GM18526 (cell line): ENCODE measurements around the gene CAST.

Source experiments
- POLR2A ChIP-seq: IDR thresholded peaks from 3 replicates; pipeline ENCODE4 v1.6.1; 2011; ENCODE audit not compliant: insufficient read length; ENCODE audit errors: extremely low read depth

The CAST gene

GRCh38 chr5:96743065-96743768, 81.0 kb downstream of the CAST start:
- TF ChIP-seq POLR2A, result no peak

GRCh38 chr5:96743805-96744204, 81.6 kb downstream of the CAST start:
- TF ChIP-seq POLR2A, result no peak

DNA sequence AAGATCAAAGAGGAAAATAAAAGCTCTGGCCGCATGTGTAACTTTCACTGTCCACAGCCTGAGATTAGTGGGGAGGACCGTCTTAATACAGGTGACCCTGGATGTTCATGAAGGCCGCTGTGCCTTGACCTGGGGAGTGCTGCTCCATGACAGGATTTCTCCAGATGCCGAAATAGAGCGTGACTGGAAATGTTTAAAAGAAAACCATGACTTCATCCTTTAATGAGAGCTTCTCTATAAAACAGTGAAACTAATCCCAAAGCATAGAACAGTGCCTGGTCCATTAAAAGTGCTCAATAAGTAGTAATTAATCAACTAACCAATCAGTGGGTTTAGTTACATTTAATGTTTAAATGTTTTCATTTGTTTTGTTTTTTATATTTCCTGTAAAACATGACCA, 82.8 kb downstream of the CAST start:
- TF ChIP-seq POLR2A, result no peak

GRCh38 chr5:96745844-96746531, 83.8 kb downstream of the CAST start:
- TF ChIP-seq POLR2A, result no peak

DNA sequence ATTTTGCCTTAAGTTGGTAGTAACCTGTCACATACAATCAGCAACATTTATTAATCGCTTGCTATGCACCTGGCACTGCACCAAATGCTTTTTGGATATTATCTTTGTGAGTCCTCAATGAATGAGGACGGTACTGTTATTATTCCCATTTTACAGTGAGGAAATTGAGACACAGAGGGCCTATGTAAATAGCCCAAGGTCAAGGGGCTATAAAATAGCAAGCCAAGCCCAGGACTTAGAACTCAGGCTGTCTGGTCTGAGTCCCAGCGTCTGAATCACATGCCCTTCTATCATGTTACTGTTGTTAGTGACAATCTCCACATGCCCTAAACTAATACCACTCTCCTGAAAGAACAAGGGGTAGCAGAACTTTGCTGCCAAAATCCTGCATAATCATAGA, 85.5 kb downstream of the CAST start:
- no peak for TF ChIP-seq POLR2A

DNA sequence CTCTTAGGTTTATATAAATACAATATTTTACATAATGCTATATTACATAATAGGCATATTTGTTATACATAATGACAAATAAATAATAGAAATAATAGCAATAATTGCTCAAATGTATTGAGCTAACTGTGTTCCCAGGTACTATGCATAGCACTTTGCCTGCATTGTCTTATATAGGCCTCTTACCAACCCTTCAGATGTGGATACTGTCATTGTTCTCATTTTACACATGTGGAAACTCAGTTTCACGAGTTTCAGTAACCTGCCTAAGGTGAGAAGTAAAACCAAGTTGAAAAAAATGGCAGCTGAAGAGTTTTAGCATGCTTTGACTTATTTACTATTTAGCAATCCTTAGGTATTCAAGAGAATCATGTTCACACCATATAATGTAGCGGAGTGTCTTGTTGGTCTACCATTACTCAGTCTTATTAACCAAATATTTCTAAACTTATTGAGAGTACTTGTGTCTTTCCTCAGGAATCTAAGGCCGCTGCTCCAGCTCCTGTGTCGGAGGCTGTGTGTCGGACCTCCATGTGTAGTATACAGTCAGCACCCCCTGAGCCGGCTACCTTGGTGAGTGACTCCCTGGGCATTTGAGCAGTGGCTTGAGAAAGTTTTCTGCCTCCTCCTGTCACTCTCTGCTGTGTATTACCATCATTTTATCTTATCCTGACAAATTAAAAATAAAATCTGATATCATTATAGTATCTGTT, 88.1 kb downstream of the CAST start:
- TF ChIP-seq POLR2A, result no peak

DNA sequence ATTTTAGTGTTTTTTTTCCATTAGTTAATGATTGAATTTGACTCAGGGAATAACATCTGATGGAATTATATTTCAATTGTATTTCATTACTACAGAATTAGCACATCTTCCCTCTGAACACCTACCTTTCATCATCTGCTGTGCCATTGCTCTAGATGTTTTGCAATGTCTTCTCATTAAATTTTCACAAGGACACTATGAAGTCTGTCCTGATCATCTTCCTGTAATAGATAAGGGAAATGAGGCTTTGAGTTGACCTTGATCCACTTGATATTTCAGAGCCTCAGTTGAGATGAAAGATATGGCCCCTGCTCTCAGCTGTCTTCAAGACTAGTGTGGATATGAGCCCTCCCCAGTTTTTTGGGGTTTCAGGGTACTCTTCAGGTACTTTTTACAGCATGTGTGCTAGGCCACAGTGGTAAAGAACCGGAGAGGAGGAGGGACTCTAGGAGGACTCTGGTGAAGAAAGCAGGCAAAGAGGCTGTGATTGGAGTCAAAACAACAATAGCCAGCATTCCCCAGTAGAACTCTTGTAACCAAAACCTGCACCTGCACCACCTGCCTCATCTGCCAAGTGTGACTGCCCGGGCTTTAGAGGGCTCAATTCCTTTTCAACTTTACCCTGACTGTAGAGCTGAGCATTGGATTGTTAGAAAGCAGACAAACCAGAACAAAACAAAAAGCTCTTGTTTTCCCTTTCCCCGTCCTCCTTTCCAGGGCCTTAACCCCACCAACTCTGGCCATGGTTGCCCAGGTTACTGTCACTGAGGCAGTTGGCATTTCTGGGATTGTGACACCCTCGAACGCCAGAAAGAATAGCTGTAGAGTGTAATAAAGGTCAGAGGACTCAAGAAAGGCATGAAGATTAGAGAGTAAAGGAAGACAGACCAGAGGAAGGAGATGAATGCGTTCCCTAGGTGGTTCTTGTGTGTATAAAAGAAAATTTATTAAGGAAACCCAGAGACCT, 89.3 kb downstream of the CAST start:
- TF ChIP-seq POLR2A, result no peak

DNA sequence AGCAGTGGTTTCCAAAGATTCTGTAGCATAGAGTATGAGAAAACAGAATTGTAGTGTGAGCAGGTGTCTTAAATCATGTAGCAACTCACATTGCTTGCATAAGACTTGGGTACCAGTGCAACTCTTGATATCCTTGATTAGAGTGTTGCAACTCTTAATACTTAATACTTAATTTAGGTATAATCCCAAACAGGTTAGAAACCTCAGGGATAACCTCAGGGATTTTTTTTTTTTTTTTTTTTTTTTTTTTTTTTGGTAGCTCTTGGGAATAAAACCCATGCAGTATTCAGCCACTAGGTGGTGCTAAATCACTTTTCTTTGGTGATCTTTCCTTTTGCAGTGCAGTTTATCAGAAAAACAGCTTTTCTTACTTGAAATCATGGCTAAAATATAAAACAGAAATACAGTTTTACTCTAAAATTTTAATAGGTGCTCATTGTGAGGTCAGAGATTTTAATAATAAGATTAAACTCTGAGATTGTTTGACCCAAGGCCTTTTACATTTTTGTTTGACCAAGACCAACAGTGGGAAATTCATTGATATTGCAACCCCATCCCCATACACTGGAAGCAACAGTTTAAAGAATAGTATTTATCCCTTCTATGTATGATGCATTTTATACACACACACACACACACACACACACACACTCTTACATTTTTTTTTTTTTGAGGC, 90.3 kb downstream of the CAST start:
- no peak for TF ChIP-seq POLR2A

GRCh38 chr5:96753017-96753397, 90.8 kb downstream of the CAST start:
- no peak for TF ChIP-seq POLR2A

DNA sequence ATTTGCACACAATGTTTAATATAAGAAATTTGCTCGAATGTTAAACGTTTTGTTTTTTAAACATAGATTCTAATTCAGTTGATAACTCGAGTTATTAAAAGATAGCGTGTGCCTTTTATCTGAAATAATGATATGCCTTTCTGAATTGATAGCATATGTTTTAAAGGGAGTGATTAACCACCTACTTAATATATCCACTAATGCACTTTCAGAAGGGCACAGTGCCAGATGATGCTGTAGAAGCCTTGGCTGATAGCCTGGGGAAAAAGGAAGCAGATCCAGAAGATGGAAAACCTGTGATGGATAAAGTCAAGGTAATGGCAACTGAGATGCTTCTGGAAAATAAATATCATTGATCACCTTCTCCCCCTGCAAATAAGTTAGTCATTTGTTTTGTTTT, 91.7 kb downstream of the CAST start:
- no peak for TF ChIP-seq POLR2A

DNA sequence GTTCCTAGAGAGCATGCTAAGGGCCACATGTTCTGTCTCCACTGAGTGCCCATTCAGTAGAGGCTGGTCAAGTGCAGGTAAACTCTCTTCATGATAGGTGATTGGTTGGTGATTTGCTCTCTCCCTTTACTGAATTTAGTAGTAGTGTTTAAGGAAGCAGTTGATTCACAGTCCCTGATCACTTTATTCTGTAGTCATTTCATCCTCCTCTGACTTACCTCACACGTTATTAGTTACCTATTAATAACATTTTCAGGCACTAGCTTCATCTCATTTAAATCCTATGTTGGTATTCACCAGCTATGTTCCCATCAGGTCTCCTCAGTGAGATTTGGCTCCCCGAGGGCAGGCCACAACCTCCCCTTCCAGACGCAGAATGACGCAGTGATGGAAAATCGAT, 93.7 kb downstream of the CAST start:
- no peak for TF ChIP-seq POLR2A

DNA sequence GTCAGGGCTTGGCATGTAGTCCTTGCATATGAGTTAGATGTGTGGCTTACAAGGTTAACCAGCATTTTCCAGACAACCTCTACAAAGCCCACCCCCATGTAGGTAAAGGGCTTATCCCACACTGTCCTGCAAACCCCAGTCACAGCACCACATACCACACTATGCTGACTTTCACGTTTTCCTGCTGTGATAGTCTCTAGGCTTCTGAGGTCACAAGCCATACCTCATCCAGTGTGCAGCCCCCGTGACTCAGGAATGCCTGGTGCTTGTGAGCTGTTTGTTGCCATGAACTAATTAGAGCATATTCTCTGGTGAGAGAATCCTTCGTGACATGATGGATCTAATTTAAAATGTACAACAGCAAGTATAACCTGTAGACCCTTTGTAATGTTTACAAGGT, 94.8 kb downstream of the CAST start:
- no peak for TF ChIP-seq POLR2A

GRCh38 chr5:96758621-96759020, 96.4 kb downstream of the CAST start:
- TF ChIP-seq POLR2A, result no peak

- TF ChIP-seq POLR2A, result no peak
Observed at GRCh38 chr5:96761618-96762017, 99.4 kb downstream of the CAST start.

GRCh38 chr5:96763026-96763425, 100.8 kb downstream of the CAST start:
- TF ChIP-seq POLR2A, result no peak
